Measurements from ENCODE around the gene IRS2.

GRCh38 chr13:109812382-109812781 is 26.0 kb upstream of the IRS2 start:
- TF ChIP-seq CTCF (IDR thresholded peaks at IDR 0.05; ENCODE audit: insufficient read depth, low read depth, low read length) (no peak), EZH2 (IDR thresholded peaks at IDR 0.05; ENCODE audit: insufficient read depth, low read length) (no peak)

Data from astrocyte (in vitro differentiated cells and primary cell).